ENCODE results near the gene SPC25. TPM values are rescaled to one million over a fixed set of nuclear protein-coding genes. Genes with fewer than 3 reads are reported as not detected.

The SPC25 gene
- total RNA-seq, 1 experiment from 2014 or later, result 28.6 TPM

- Mint-ChIP-seq H3K4me3 (no peak overlapping the region), H3K27ac (no peak overlapping the region), H3K4me1 (no peaks in the 10 kb centered on the region), H3K36me3 (no peaks in the 10 kb centered on the region), H3K9me3 (peaks cover 5% of the 10 kb centered on the region), H3K27me3 (ENCODE audit: low read depth) (no peaks in the 10 kb centered on the region; the same call in 1 of the 2 replicates)
- DNase-seq (ENCODE audit: low spot score) (no peak), ATAC-seq (no peak)
- TF ChIP-seq USF2 (CRISPR knock-in tag; IDR thresholded peaks at IDR 0.05), result no peak
- TF ChIP-seq MLX (CRISPR knock-in tag; IDR thresholded peaks at IDR 0.05), result no peak
- no peak for TF ChIP-seq ZNF317 (CRISPR knock-in tag; IDR thresholded peaks at IDR 0.05; ENCODE audit: borderline replicate concordance, low read depth)
- TF ChIP-seq ETV6 (CRISPR knock-in tag; IDR thresholded peaks at IDR 0.05), result no peak
- no peak for TF ChIP-seq ZNF671 (CRISPR knock-in tag; IDR thresholded peaks at IDR 0.05)
- TF ChIP-seq FOXP4 (CRISPR knock-in tag; IDR thresholded peaks at IDR 0.05), result no peak
- TF ChIP-seq FOXK1 (CRISPR knock-in tag; IDR thresholded peaks at IDR 0.05), result no peak
- no peak for TF ChIP-seq NR2C2 (CRISPR knock-in tag; IDR thresholded peaks at IDR 0.05)
- no peak for TF ChIP-seq OVOL2 (CRISPR knock-in tag; IDR thresholded peaks at IDR 0.05; ENCODE audit: borderline replicate concordance)
- no peak for TF ChIP-seq FOXJ3 (CRISPR knock-in tag; IDR thresholded peaks at IDR 0.05; ENCODE audit: borderline replicate concordance)
- no peak for TF ChIP-seq ZNF425 (CRISPR knock-in tag; conservative IDR thresholded peaks at IDR 0.05)
- no peak for TF ChIP-seq ZNF232 (CRISPR knock-in tag; IDR thresholded peaks at IDR 0.05)
- no peak for TF ChIP-seq ZBTB43 (CRISPR knock-in tag; IDR thresholded peaks at IDR 0.05)
- TF ChIP-seq CREM (CRISPR knock-in tag; IDR thresholded peaks at IDR 0.05), result no peak
- no peak for TF ChIP-seq ZNF416 (CRISPR knock-in tag; IDR thresholded peaks at IDR 0.05)
- no peak for TF ChIP-seq AFF4 (CRISPR knock-in tag; IDR thresholded peaks at IDR 0.05; ENCODE audit: borderline replicate concordance)
- no peak for TF ChIP-seq SMAD3 (CRISPR knock-in tag; IDR thresholded peaks at IDR 0.05; ENCODE audit: borderline replicate concordance)
- no peak for TF ChIP-seq CBFB (CRISPR knock-in tag; IDR thresholded peaks at IDR 0.05; ENCODE audit: low read depth)
- CTCF ChIA-PET, result interaction anchor here (1.7 kb wide), 1 partner anchor 8 kb away, joined by 4 read pairs; no protein-coding TSS in a partner anchor
- POLR2A ChIA-PET, result no interaction called here
Observed at GRCh38 chr2:168935810-168936581, 45.8 kb upstream of the SPC25 start.
